T-helper 22 cell (primary cell): Measurements from ENCODE around the gene MED20.
A peak's percentile ranks its signal among the peaks of the same experiment; 100 is the strongest.
"Not testable (repeated sequence)": the region's sequence is repeated elsewhere in the genome, so short reads cannot be mapped to it uniquely, and the experiment has no call there.

ENCODE experiments used
- DNase-seq: peaks from one replicate; pipeline ENCODE4 v3.0.0-alpha.2; 2020; ENCODE audit warnings: low read depth

MED20 gene

DNA sequence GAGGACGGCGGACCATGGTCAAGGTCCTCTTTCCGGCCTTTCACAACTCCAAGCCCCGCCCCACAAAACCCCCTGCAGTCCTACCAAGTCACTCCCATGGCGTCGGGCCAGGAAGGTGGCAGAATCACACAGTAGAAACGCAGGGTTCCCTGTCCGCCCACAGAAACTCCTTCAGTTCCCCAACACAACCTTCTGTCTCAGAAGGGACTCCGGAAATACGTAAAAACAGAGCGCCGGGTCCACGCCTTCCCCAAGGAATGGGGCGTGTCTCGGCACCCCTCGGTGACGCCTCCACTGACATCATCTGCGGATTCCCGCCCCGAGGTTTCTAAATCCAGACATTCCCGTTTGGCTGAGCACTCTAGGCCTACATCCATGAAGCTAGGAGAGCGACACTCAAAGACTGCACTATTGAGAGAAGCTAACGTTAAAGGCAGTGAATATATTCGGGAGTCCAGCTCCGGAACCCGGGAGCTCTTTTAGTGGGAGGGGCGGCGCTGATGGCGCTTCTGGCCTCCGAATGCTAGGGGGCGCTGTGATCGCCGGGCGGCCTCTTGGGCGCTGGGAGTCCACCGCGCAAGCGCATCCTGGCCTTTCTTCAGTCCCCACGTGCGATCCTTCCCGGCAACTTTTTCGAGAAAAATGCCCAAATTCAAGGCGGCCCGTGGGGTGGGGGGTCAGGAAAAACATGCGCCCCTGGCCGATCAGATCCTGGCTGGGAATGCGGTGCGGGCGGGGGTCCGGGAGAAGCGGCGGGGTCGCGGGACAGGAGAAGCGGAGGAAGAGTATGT, at the start of gene MED20, which contains the start of gene BYSL:
MED20 (minus strand) TSS at position 219 of the 791 bp plus-strand sequence; CDS start at position 98, 121 bp downstream.
BYSL (plus strand) TSS at position 579 of the 791 bp plus-strand sequence; CDS start at position 643, 64 bp downstream.
- peak; percentile 87 for DNase-seq

- DNase-seq = no peak
Measured at GRCh38 chr6:41970436-41970846, 49.5 kb upstream of the MED20 start.

GRCh38 chr6:41967312-41968287, 46.7 kb upstream of the MED20 start:
- DNase-seq = no peak

GRCh38 chr6:41966961-41967311, 46.0 kb upstream of the MED20 start:
- no peak for DNase-seq

DNA sequence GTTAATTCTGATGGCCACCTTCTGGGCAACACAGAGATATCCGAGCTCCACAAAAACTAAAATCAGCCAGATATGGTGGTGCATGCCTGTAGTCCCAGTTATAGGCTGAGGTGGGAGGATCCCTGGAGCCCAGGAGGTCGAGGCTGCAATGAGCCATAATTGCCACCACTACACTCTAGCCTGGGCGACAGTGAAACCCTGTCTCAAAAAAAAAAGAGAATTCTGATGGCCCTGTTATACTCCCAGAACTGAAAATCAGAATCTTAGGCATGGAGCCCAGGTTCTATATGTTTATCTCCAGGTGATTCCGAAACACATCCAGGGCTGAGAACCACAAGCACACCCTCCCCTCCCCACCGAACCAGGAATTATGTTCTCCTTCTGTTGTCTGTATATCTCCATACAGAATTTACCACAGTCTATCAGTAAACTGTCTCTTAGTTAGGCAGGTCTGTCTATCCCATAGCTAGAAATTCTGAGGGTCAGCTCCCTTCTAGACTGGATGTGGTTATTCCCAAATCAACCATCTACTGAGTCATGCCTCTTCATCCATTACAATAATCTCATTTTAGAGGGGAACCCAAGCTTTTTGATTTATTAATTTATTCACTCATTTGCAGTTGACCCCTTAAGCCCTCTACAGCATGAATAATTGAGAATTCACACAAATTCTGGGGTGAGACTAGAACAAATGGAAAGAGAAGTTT, 45.4 kb upstream of the MED20 start:
- DNase-seq = no peak

- no peak for DNase-seq
Measured at GRCh38 chr6:41965429-41966213, 44.7 kb upstream of the MED20 start.

DNA sequence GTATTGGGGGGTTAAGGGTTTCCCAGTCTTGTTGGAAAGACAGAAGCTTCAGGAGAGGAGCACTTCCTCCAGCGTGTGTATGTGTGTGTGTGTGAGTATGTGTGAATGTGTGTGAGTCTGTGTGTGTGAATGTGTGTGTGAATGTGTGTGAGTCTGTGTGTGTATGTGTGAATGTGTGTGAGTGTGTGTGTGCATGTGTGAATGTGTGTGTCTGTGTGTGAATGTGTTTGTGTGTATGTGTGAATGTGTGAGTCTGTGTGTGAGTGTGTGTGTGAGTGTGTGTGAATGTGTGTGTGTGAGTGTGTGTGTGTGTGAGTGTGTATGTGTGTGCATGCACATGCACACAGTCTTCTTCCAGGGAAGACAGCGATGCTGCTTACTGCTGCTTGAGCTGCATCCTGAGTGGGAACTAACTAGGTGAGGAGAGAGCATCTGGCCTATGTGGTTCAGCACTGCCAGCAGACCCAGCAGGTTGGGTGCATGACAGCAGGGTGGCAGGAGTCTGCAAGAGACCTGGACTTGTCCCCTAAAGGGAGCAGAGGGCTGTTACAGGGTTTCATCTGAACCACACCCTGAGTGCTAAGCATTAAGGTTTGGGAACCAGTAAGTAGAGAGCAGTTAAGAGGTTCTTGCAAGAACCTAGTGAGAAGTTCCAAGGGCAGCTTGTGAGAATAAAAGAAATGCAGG, 43.4 kb upstream of the MED20 start:
- no peak for DNase-seq

DNA sequence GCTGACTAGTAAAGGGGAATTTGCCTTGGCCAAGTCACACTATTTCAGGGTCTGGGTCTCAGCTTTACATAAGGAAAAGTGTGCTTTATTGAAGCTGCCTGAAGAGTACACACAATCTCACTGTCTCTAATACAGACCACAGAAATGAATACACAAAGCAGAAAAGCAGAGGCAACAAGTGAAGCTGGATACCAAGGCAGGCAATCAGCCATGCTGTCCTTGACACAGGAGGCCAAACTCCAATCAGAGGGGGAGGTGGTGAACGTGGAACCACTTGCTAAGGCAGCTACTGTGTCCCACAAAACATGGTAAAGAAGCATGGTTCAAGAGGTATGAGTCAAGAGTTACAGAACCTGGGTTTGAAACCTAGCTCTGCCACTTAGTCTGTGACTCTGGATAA, 42.4 kb upstream of the MED20 start:
- no peak for DNase-seq

DNA sequence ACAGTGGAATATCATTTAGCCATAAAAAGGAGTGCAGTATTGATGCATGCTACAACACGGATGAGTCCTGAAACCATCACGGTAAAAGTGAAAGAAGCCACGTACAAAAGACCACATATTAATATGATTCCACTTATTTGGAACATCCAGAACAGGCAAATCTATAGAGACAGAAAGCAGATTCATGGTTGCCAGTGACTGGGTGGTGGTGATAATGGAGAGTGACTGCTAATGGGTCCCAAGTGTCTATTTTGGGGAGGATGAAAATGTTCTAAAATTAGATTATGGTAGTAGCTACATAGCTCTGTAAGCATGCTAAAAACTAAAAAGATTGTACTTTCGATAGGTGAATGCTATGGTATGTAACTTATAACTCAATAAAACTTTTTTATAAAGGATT, 39.1 kb upstream of the MED20 start:
- DNase-seq = no peak

GRCh38 chr6:41958022-41958856, 37.3 kb upstream of the MED20 start:
- DNase-seq = no peak

GRCh38 chr6:41957117-41957516, 36.2 kb upstream of the MED20 start:
- DNase-seq = no peak

GRCh38 chr6:41955412-41955811, 34.5 kb upstream of the MED20 start:
- DNase-seq = no peak

GRCh38 chr6:41954668-41955067, 33.7 kb upstream of the MED20 start:
- DNase-seq = no peak

DNA sequence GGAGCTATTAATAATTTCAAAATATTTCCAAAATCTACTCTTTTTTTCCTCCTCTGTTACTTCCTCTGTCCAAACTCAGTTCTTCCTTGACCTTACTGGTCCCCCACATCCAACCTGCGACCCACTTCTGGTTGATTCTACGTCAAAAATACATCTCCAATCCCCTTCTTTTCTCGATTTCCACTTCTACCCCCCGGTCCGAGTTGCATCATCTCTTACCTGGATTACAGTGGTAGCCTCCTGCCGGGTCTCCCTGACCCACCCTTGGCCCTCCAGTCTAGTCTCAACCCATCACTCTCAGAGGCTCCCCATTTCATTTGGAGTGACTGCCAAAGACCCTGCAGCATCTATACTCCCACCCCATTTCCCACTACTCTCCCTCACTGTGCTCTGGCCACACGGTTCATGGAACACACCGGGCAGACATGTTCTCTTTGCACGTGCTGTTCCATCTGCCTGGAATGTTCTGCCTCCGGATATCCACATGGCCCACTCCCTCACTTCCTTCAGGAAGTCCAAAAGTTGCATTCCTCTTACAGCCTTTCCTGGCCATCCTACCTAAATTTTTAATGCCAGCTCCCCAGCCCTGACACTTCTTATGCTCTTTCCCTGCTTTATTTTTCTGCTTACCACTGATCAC, 26.8 kb upstream of the MED20 start:
- DNase-seq = no peak

GRCh38 chr6:41943456-41943855, 22.5 kb upstream of the MED20 start:
- no peak for DNase-seq

- DNase-seq = not testable (repeated sequence)
Measured at GRCh38 chr6:41942882-41943281, 21.9 kb upstream of the MED20 start.

DNA sequence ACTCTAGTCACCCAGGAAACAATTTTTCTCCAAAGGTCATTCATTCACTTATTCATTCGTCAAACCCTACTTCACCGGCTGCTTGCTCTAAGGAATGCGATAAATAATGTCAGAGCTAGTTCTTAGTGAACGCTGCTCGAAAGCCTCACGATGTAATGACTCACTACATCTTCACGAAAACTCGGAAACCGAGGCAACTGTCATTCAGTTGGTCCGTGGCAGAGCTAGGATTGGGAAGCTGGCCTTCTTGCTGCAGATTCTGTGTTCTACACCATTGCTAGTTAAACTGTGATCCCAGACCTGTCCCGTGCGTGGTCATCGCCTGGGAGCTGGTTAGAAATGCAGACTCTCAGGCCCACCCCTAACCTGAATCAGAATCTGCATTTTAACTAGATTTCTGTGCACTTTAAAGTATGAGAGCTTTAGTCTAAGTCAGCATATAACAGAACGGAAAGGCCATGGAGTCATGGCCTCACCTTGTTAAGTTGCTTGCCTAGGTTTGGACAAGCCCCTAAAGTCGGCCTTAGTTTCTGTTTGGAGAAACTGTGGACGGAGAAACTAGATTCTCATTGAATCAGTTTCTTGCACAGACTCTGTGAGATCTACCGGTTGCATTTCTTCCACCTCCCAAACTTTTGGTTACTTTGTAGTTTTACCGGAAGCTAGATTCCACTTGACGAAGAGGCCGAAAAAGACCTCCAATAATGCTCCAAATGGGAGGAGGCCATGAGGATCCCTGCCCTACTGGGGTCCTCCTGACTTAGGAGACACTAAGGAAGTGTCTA, 21.3 kb upstream of the MED20 start:
- no peak for DNase-seq

GRCh38 chr6:41941280-41942066, 20.5 kb upstream of the MED20 start, which contains the start of gene CCND3:
Gene CCND3, minus strand, starts transcription at chr6:41941808. Its CDS starts 159 bp downstream, at chr6:41941649.
- DNase-seq = peak; percentile 76
